Subcutaneous abdominal adipose tissue (tissue), 5 donors: ENCODE data around the gene MYCBPAP.

Experiments used
- H3K27ac ChIP-seq: one replicate; pipeline ENCODE4 v1.7.0; 2013; ENCODE audit warnings: low read depth, mild to moderate bottlenecking, inconsistent platforms, low read length, moderate library complexity
- H3K27me3 ChIP-seq, 5 donors: one replicate each; pipeline ENCODE4 v1.7.0; 2013; ENCODE audit warnings: low read length in 5 of 5, inconsistent platforms in 1 of 5; ENCODE audit not compliant: control insufficient read depth in 5 of 5, insufficient read depth in 4 of 5
- H3K36me3 ChIP-seq, 5 donors: one replicate each; pipeline ENCODE4 v1.7.0; 2013; ENCODE audit warnings: low read length in 5 of 5; ENCODE audit not compliant: control insufficient read depth in 5 of 5, insufficient read depth in 5 of 5
- H3K4me1 ChIP-seq, 5 donors: one replicate each; pipeline ENCODE4 v1.7.0; 2013; ENCODE audit warnings: low read length in 5 of 5, mild to moderate bottlenecking in 3 of 5, moderate library complexity in 1 of 5; ENCODE audit not compliant: control insufficient read depth in 5 of 5, insufficient read depth in 5 of 5
- H3K4me3 ChIP-seq, 5 donors: one replicate each; pipeline ENCODE4 v1.7.0; 2013; ENCODE audit warnings: low read length in 5 of 5, low read depth in 1 of 5
- H3K9ac ChIP-seq, 5 donors: one replicate each; pipeline ENCODE4 v1.7.0; 2013; ENCODE audit warnings: low read length in 5 of 5, mild to moderate bottlenecking in 4 of 5, moderate library complexity in 3 of 5
- H3K9me3 ChIP-seq, 5 donors: one replicate each; pipeline ENCODE4 v1.7.0; 2013; ENCODE audit warnings: low read length in 5 of 5; ENCODE audit not compliant: control insufficient read depth in 5 of 5
- donor health status: healthy.
- donor health status: healthy.
- donor health status: healthy.
- donor health status: healthy.
- donor health status: healthy.

MYCBPAP gene

GRCh38 chr17:50507871-50508572 lies at the start of gene MYCBPAP:
Gene MYCBPAP, plus strand, starts transcription at chr17:50508439. Its CDS starts 236 bp downstream, at chr17:50508675.
- Histone ChIP-seq H3K9ac (peak within 1 kb of the TSS; percentile 10 to 83 (median 81)), H3K27ac (peak within 1 kb of the TSS; percentile 57), H3K4me1 (peaks cover 0 to 17% (median 15%) of the 10 kb centered on the region in 5 donors), H3K36me3 (no peaks in the 10 kb centered on the region), H3K9me3 (no peaks in the 10 kb centered on the region), H3K27me3 (no peaks in the 10 kb centered on the region), H3K4me3 (peak within 1 kb of the TSS; percentile 70 to 75 (median 72))

DNA sequence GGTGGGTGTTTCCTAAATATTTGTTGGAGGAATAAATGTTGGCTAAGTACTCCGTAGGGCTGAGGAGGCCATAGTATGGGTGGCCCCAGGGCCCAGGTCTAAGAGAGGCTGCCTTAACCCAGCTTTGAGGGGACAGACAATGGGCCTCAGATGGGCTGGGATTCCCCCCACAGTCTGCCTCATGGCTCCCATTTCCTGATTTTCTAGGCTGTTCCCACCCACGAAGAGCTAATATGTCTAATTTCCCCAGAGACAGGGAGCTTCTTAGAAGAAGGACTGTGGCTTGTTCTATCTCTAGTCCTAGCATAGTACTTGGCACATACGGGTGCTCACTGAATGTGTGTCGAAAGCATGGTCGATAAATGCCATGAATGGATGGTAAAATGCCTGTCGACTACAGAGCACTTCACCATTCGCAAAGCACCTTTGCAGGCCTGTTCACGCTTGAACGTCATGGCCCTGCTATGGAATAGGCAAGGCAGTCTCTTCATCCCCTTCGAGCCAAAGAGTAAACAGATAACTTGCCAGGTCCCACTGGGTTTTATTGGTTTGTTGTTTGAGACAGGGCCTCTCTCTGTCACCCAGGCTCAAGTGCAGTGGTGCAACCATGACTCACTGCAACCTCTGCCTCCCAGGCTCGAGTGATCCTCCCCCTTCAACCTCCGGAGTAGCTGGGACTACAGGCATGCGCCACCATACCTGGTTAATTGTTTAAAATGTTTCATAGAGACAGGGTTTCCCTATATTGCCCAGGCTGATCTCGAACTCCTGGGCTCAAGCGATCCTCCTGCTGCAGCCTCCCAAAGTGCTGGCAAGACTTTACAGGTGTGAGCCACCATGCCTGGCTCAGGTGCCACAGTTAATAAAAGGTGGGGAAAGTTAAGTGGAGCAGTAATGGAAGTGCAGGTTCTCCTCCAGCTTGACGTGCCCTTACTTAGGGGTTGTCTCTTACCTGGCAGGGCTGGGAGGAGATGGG lies 49.2 kb upstream of the MYCBPAP start:
- Histone ChIP-seq H3K27ac (no peak overlapping the region), H3K4me3 (no peak overlapping the region), H3K4me1 (peaks cover 0 to 18% (median 16%) of the 10 kb centered on the region in 5 donors), H3K27me3 (no peaks in the 10 kb centered on the region), H3K36me3 (peaks cover 0 to 37% (median 19%) of the 10 kb centered on the region in 5 donors), H3K9me3 (no peaks in the 10 kb centered on the region), H3K9ac (no peak overlapping the region)

- Histone ChIP-seq H3K36me3 (peaks cover 0 to 43% (median 25%) of the 10 kb centered on the region in 5 donors), H3K27me3 (no peaks in the 10 kb centered on the region), H3K9me3 (no peaks in the 10 kb centered on the region), H3K27ac (no peak overlapping the region), H3K9ac (no peak overlapping the region), H3K4me1 (peaks cover 0 to 18% (median 16%) of the 10 kb centered on the region in 5 donors), H3K4me3 (no peak overlapping the region)
These were observed 48.5 kb upstream of the MYCBPAP start for GRCh38 chr17:50459756-50460155.

DNA sequence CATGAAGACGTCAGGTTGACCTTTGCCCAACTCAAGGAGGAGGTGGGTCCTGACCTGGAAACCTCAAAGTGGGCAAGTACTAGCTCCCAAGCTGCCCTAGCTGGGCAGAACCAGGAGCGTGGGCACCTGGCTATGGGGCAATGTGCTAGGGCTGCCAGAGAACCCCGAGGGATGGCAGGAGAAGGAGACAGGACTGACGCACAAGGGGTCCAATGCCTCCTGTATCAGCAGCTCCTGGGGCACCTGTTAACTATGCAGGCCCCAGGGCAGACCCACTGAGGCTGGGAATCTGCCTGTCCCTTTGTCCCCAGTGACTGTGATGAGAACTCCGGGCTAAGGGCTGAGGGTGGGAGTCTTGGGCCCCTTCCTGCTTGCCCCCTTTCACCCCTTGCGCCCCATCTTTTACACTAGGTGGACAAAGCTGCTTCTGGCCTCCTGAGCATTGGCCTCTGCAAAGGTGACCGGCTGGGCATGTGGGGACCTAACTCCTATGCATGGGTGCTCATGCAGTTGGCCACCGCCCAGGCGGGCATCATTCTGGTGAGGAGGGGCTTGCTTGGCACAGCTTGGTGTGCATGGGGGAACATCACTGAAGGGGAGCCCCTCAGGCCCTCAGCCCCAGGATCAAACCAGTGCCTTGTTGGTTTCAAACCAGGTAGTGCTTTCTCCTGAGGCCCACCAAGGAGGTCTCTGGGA lies 47.3 kb upstream of the MYCBPAP start:
- Histone ChIP-seq H3K27ac (no peak overlapping the region), H3K9ac (no peak overlapping the region), H3K4me1 (peaks cover 0 to 18% (median 16%) of the 10 kb centered on the region in 5 donors), H3K36me3 (peaks cover 0 to 42% (median 28%) of the 10 kb centered on the region in 5 donors), H3K27me3 (no peaks in the 10 kb centered on the region), H3K4me3 (no peak overlapping the region), H3K9me3 (no peaks in the 10 kb centered on the region)

DNA sequence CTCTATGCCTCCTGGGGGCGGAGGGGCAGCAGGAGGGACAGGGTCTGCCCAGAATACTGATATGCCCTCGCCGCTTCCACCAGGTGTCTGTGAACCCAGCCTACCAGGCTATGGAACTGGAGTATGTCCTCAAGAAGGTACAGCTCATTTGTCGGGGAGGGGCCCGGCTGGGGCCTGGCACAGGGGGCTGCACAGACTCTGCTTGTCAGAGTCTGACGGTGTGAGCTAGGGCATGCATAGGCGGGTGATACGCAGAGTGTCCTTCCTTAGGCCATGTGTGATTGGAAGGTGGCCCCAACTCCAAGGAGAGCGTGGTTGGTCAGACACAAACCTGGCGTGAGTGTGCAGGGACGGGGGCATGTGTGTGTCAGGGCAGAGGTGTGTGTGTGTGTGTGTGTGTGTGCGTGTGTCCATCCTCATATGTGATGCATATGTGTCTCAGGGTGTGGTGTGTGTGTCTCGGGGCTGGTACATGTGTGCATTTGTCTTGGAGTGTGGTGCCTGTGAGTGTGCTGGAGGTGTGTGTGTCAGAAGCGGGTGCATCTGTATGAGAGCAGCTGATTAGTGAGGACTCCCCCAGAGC lies 46.6 kb upstream of the MYCBPAP start:
- H3K27ac ChIP-seq, result no peak overlapping the region
- H3K9ac ChIP-seq, result no peak overlapping the region
- peaks cover 0 to 47% (median 29%) of the 10 kb centered on the region in 5 donors for H3K36me3 ChIP-seq
- H3K27me3 ChIP-seq, result peaks cover 0 to under 1% (median 0%) of the 10 kb centered on the region in 5 donors
- no peaks in the 10 kb centered on the region for H3K9me3 ChIP-seq
- no peak overlapping the region for H3K4me3 ChIP-seq
- peaks cover 0 to 18% (median 16%) of the 10 kb centered on the region in 5 donors for H3K4me1 ChIP-seq

DNA sequence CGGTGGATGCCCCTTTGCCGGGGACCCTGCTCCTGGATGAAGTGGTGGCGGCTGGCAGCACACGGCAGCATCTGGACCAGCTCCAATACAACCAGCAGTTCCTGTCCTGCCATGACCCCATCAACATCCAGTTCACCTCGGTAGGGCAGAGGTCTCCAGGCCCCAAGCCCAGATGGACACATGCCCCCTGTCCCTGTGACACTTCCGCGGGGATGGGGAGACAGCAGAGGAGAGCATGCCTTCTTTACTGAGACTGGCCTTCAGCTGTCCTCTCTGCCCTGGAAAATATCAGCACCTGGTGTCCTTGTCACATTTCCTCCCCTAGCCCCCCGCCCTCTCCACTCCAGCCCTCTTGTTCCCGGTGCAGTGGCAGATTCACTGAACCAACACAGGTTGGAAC lies 45.8 kb upstream of the MYCBPAP start:
- Histone ChIP-seq H3K9me3 (no peaks in the 10 kb centered on the region), H3K9ac (no peak overlapping the region), H3K4me1 (peaks cover 0 to 18% (median 16%) of the 10 kb centered on the region in 5 donors), H3K36me3 (peaks cover 0 to 47% (median 29%) of the 10 kb centered on the region in 5 donors), H3K4me3 (no peak overlapping the region), H3K27me3 (peaks cover 0 to 7% (median 0%) of the 10 kb centered on the region in 5 donors), H3K27ac (no peak overlapping the region)

DNA sequence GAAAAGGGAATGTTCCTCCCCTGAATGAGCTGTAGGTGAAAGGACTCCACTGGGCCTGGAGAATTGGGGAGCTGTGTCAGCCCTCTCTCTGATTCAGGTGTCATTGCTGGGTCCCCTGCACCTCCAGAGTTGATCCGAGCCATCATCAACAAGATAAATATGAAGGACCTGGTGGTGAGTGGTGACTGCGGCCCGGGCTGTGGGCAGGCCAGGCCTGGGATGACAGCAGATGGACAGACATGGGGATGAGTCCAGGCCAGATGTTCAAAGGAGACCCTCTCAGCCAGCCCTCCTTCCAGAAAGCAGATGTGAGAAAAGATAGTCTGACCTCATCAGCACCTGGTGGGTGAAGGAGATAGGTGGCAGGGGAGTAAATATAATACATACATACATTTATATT lies 44.1 kb upstream of the MYCBPAP start:
- peaks cover 0 to 23% (median 21%) of the 10 kb centered on the region in 5 donors for H3K4me1 ChIP-seq

DNA sequence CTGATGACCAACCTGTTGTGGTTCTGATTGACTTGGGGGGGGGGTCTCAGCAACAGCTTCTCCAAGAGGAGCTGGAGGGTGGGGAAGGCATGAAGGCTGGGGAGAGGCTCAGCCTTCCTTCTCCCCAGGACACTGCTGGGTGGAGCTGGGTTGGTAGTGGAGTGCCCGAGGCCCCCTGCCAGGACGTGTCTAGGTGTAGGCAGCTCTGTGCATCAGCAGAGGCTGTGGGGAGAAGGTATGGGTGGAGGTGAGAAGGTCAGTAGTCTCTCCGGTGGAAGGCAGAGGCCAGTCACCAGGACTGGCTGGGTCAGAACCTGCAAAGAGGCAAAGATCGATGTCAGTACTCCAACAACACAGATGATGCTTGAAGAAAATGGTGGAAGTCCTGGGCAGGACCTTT lies 43.5 kb upstream of the MYCBPAP start:
- H3K36me3 ChIP-seq, result peaks cover 0 to 47% (median 29%) of the 10 kb centered on the region in 5 donors
- no peak overlapping the region for H3K4me3 ChIP-seq
- H3K27ac ChIP-seq, result no peak overlapping the region
- peaks cover 6 to 20% (median 10%) of the 10 kb centered on the region in 5 donors for H3K27me3 ChIP-seq
- H3K4me1 ChIP-seq, result peaks cover 0 to 20% (median 15%) of the 10 kb centered on the region in 5 donors
- H3K9me3 ChIP-seq, result no peaks in the 10 kb centered on the region
- no peak overlapping the region for H3K9ac ChIP-seq

More for the DNA sequence above, 44.1 kb upstream of the MYCBPAP start:
- H3K27ac ChIP-seq, result no peak overlapping the region
- no peaks in the 10 kb centered on the region for H3K9me3 ChIP-seq
- no peak overlapping the region for H3K4me3 ChIP-seq
- H3K9ac ChIP-seq, result no peak overlapping the region
- peaks cover 0 to 47% (median 29%) of the 10 kb centered on the region in 5 donors for H3K36me3 ChIP-seq
- peaks cover 6 to 20% (median 10%) of the 10 kb centered on the region in 5 donors for H3K27me3 ChIP-seq

GRCh38 chr17:50465171-50465570 lies 43.1 kb upstream of the MYCBPAP start:
- Histone ChIP-seq H3K9me3 (no peaks in the 10 kb centered on the region), H3K27me3 (peaks cover 6 to 20% (median 10%) of the 10 kb centered on the region in 5 donors), H3K4me3 (no peak overlapping the region), H3K27ac (no peak overlapping the region), H3K36me3 (peaks cover 0 to 47% (median 29%) of the 10 kb centered on the region in 5 donors), H3K4me1 (peaks cover 0 to 15% (median 13%) of the 10 kb centered on the region in 5 donors), H3K9ac (no peak overlapping the region)
